ENCODE results near the gene KCNQ4.

- TF ChIP-seq CTCF (IDR thresholded peaks at IDR 0.05) = no peak
- TF ChIP-seq POLR2A (IDR thresholded peaks at IDR 0.05) = no peak
Observed at GRCh38 chr1:40836283-40836682, 52.7 kb downstream of the KCNQ4 start.
